ENCODE measurements around the gene RPH3AL.
"Not testable (repeated sequence)": the region's sequence is repeated elsewhere in the genome, so short reads cannot be mapped to it uniquely, and the experiment has no call there.

GRCh38 chr17:168614-169013 lies 184.0 kb downstream of the RPH3AL start:
- not testable (repeated sequence) for TF ChIP-seq SUZ12 (IDR thresholded peaks at IDR 0.05; ENCODE audit: unreplicated experiment); NFYB (IDR thresholded peaks at IDR 0.05; ENCODE audit: insufficient read depth, low read depth, low read length); SIN3A (IDR thresholded peaks at IDR 0.05; ENCODE audit: low read depth, low read length); CTCF (IDR thresholded peaks at IDR 0.05 in 2 of 3, conservative IDR thresholded peaks at IDR 0.05 in 1 of 3; ENCODE audit: control insufficient read depth in 2 of 3, extremely low read depth in 1 of 3, insufficient read depth in 1 of 3, low read depth in 3 of 3, low read length in 3 of 3)
